GM19193 (cell line): ENCODE measurements around the gene RPH3AL.

ENCODE experiments used
- POLR2A ChIP-seq: IDR thresholded peaks from 4 replicates; pipeline ENCODE4 v1.6.1; 2011; ENCODE audit not compliant: insufficient read depth, insufficient read length; ENCODE audit errors: extremely low read depth

RPH3AL gene

DNA sequence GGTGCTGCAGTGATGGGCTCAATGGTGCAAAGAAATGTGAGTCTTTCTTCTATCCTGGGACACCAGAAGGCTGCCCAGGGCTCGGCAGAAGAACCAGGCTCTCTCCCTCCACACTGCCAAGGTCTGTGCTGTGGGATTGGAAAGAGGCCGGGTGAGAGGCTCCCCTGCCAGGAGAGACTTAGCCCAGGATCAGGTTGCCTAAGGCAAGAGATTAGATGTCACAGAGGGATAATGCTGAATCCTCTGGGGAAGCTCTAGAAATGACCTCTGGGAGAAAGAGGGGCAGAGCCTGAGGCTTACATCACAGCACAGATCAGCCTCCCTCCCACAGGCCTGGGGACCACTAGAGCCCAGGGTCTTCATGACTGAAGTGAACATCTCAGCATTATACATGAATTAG, 165.5 kb downstream of the RPH3AL start:
- TF ChIP-seq POLR2A = no peak

DNA sequence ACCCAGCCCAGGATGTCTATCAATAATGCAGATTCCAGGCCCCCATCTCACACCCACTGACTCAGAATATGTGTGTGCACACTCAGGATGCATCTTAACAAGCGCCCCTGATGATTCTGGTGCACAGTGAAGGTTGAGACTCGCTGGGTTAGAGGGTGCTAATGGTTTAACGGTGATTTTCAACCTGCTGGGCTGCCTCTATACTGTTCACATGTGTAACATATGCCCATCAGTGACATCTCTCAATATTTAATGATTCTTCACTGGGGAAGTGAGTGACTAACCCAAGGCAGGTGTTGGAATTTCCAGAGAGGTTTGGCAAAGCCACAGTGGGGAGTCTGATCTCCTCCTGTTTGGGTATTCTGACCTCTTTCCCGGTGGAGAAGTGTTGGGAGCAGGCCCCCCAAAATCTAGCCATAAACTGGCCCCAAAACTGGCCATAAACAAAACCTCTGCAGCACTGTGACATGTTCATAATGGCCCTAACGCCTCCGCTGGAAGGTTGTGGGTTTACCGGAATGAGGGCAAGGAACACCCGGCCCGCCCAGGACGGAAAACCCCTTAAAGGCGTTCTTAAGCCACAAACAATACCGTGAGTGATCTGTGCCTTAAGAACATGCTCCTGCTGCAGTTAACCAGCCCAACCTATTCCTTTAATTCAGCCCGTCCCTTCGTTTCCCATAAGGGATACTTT, 167.0 kb downstream of the RPH3AL start:
- no peak for TF ChIP-seq POLR2A

DNA sequence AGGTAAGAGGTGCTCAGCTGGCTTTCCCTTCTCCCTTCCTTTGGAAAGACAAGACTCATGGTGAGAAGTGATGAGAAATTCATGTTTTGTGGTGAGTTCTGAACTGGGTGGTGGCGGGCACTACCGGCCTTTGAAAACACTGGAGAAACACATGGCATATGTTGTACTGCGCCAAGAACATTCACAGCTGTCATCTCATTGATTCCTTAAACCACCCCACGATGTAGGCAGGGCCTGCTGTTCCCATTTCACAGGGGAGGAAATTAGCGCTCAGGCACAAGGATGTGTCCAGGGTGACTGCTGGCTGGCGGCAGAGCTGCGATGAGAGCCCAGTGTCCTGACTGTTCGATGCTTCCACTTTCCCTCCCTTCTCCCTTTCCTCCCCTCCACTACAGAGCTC, 169.6 kb downstream of the RPH3AL start:
- no peak for TF ChIP-seq POLR2A

- no peak for TF ChIP-seq POLR2A
These were observed 170.4 kb downstream of the RPH3AL start for GRCh38 chr17:182050-182751.

- no peak for TF ChIP-seq POLR2A
These were observed 171.2 kb downstream of the RPH3AL start, which contains the start of gene DOC2B for GRCh38 chr17:181245-182049. Gene DOC2B, minus strand, starts transcription at chr17:181650. Its CDS starts 171 bp downstream, at chr17:181479.

GRCh38 chr17:180381-181244, 172.0 kb downstream of the RPH3AL start:
- no peak for TF ChIP-seq POLR2A

- TF ChIP-seq POLR2A = no peak
These were observed 172.7 kb downstream of the RPH3AL start for GRCh38 chr17:179781-180380.

GRCh38 chr17:179066-179432, 173.6 kb downstream of the RPH3AL start:
- no peak for TF ChIP-seq POLR2A

DNA sequence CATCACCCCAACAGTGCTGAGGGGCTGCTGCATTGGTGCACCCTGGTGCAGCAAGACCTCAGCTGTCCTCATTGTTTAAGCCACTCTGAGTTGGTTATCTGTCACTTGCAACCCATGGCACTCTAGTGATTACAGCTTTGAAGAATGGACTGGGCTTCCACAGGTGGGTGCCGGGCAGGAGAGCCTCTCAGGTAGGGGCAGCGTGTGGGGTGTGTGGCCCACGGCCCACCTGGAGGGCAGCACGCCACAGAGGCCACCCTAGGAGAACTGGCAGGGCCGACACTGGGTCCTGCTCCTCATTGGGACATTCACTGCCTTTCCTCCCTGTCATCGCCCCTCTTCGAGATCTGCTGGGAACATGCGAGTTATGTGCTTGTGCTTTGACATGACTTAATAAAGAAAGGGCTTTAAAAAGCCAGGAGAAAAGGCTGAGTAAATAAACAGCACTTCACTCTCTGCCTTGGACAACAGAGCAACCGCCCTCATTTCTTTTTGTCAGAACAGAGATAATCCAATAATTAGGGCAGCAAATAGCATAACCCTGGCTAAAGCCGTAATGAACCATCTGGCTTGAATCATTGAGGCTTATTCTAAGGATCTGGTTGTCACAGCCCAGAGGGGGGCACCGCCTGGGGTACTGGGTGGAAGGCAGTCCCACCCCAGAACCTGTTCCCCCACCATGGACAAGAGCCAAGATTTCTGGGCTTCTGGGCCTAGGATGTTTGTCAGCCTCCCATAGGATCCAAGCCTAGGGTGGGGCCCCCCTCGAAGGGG, 174.1 kb downstream of the RPH3AL start:
- no peak for TF ChIP-seq POLR2A

DNA sequence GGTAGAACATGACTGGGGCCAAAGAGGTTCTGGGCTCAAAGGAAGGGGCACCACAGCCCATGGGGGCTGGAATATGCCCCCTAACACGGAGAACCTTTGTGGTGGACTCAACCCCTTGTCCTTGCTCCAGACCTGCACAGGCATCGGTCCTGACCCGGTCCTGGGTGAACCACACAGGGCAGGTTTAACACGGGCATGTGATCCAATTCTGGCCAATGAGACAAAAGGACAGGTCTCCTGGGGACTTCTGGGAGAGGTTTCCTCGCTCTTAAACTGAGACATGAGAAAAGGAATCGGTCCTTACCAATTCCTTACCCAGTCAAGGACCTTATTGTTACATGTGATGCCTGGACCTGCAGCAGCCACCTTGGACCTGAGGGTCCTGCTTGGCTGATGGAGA, 174.8 kb downstream of the RPH3AL start:
- no peak for TF ChIP-seq POLR2A

DNA sequence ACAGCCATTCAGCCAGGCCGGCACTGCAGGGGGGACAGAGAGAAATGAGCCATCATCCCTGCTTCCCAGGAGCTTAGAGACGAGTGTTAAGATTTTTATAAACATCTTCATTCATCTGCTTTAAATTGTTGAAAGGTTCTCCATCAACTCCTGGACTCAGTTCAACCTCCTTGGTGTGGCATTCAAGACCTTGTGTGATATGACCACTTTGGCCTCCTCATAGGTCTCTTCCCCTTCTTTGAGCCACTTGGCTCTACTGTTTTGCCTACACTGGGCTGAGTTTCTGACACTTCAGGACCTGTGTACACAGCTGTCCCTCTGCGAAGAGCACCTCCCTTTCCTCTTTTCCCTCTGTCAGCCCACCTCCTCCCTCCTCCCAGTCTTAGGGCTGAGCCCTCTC, 175.5 kb downstream of the RPH3AL start:
- no peak for TF ChIP-seq POLR2A

GRCh38 chr17:173166-173911, 179.3 kb downstream of the RPH3AL start:
- TF ChIP-seq POLR2A = no peak

- TF ChIP-seq POLR2A = no peak
These were observed 180.2 kb downstream of the RPH3AL start for GRCh38 chr17:172401-172800.
